Suprapubic skin (tissue), 4 donors: ENCODE results near the gene NDUFS5. TPM values are rescaled to one million over a fixed set of nuclear protein-coding genes. Genes with fewer than 3 reads are reported as not detected.
A peak's percentile ranks its signal among the peaks of the same experiment; 100 is the strongest.

Experiments used
- DNase-seq, 2 donors: peaks; one replicate each; pipeline ENCODE4 v3.0.0-alpha.2; 2019; ENCODE audit warnings: low spot score in 2 of 2
- H3K27ac ChIP-seq: fragments of 200-600 bp; sonication (generic); one replicate; pipeline ENCODE4 v1.5.1; 2019
- H3K27me3 ChIP-seq: fragments of 200-600 bp; sonication (generic); one replicate; pipeline ENCODE4 v1.5.1; 2019
- H3K36me3 ChIP-seq: fragments of 200-600 bp; sonication (generic); one replicate; pipeline ENCODE4 v1.5.1; 2019
- H3K4me1 ChIP-seq: fragments of 200-600 bp; sonication (generic); one replicate; pipeline ENCODE4 v1.5.1; 2019
- H3K4me3 ChIP-seq: fragments of 200-600 bp; sonication (generic); one replicate; pipeline ENCODE4 v1.5.1; 2019; ENCODE audit warnings: mild to moderate bottlenecking
- H3K9me3 ChIP-seq: fragments of 200-600 bp; sonication (generic); one replicate; pipeline ENCODE4 v1.5.1; 2019
- EP300 ChIP-seq: sonication (generic); formaldehyde crosslinking; IDR thresholded peaks from one replicate; pipeline ENCODE4 v1.6.1; 2017; ENCODE audit warnings: antibody characterized with exemption
- POLR2A ChIP-seq, 2 donors: fragments of 450-650 bp; IDR thresholded peaks; one replicate each; pipeline ENCODE4 v1.6.1; 2017; ENCODE audit warnings: antibody characterized with exemption in 2 of 2, mild to moderate bottlenecking in 2 of 2, moderate library complexity in 2 of 2
- POLR2AphosphoS5 ChIP-seq, 3 donors: sonication (generic); formaldehyde crosslinking; IDR thresholded peaks; one replicate each; pipeline ENCODE4 v1.6.1; 2017; ENCODE audit warnings: antibody characterized with exemption in 3 of 3
- WGBS: methylation state at CpG from one replicate; pipeline ENCODE4 v1.1.5; 2018; 5-methylcytosine and 5-hydroxymethylcytosine counted together
- total RNA-seq, 4 donors: library from RNA; depleted of rRNA; stranded (reverse); fragments of >200 nt; gene quantifications; one replicate each; pipeline ENCODE4 v1.1.0, GENCODE V29; 2016
- TF ChIP-seq, protein P1 (sequence below), 2 donors: fragments of 200-600 bp in 1 of 2; fragments of 450-650 bp in 1 of 2; sonication (generic) in 1 of 2; IDR thresholded peaks; one replicate each; pipeline ENCODE4 v1.5.1; 2016 to 2019; ENCODE audit warnings: antibody characterized with exemption in 2 of 2, mild to moderate bottlenecking in 1 of 2, moderate library complexity in 1 of 2

The NDUFS5 gene
- total RNA-seq, 4 donors from 2014 or later, result 314 to 371 (median 352) TPM

DNA sequence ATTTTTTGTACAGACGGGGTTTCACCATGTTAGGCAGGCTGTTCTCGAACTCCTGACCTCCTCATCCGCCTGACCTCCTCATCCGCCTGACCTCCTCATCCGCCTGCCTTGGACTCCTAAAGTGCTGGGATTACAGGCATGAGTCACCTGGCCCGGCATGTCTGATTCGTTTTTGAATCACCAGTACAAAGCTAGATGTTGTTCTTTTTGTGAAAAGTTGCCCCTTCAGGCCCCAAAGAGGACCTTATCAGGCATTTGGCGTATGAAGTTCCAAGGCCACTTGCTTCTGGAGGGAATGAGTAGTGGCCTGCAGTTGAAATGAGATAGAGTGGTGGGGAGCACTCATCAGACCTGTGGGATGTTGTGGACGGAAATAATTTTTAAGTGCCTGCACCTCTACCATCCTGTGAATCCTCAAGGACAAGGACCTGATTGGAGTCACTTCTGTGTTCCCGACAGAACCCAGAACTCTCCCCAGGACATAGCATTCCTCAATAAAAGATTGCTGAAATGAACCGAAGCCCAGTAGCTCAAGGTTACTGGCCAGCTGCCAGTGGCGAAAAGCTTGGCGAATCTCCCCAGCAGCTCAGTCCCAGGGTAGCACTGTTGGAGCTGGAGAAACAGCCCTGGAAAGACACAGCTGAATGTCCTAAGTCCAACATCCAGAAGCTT is 50.1 kb downstream of the NDUFS5 start:
- Histone ChIP-seq H3K27me3 (peaks cover 4% of the 10 kb centered on the region), H3K9me3 (no peaks in the 10 kb centered on the region), H3K4me1 (peaks cover 13% of the 10 kb centered on the region), H3K4me3 (no peak overlapping the region), H3K27ac (no peak overlapping the region), H3K36me3 (no peaks in the 10 kb centered on the region)
- DNase-seq, result peak in 1 of 2 donors; percentile 59
- WGBS, result 67% methylated on average over 11 of the region's 13 CpGs
- TF ChIP-seq EP300, result no peak
- no peak for TF ChIP-seq POLR2A (IDR thresholded peaks at IDR 0.05)
- no peak for TF ChIP-seq POLR2AphosphoS5 (IDR thresholded peaks at IDR 0.05)
- TF ChIP-seq, protein P1, sequence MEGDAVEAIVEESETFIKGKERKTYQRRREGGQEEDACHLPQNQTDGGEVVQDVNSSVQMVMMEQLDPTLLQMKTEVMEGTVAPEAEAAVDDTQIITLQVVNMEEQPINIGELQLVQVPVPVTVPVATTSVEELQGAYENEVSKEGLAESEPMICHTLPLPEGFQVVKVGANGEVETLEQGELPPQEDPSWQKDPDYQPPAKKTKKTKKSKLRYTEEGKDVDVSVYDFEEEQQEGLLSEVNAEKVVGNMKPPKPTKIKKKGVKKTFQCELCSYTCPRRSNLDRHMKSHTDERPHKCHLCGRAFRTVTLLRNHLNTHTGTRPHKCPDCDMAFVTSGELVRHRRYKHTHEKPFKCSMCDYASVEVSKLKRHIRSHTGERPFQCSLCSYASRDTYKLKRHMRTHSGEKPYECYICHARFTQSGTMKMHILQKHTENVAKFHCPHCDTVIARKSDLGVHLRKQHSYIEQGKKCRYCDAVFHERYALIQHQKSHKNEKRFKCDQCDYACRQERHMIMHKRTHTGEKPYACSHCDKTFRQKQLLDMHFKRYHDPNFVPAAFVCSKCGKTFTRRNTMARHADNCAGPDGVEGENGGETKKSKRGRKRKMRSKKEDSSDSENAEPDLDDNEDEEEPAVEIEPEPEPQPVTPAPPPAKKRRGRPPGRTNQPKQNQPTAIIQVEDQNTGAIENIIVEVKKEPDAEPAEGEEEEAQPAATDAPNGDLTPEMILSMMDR (IDR thresholded peaks at IDR 0.05), result no peak

DNA sequence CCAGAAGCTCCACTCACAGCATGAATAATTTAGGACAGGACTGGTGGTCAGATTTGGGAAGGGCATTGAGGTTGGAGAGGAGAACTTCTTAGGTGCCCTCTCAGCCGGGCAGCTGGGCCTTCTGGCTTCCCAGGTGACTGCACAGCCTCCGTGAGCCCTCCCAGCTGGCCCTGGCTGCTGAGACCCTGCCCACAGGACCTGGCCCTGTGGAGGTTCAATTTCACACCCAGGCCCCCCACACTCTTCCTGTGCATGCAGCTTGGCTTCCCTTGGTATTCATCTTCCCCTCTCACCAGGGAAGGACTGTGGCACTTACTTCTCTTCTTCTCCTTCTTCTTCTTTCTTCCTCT is 50.6 kb downstream of the NDUFS5 start:
- peak in 1 of 2 donors; percentile 33 for DNase-seq

DNA sequence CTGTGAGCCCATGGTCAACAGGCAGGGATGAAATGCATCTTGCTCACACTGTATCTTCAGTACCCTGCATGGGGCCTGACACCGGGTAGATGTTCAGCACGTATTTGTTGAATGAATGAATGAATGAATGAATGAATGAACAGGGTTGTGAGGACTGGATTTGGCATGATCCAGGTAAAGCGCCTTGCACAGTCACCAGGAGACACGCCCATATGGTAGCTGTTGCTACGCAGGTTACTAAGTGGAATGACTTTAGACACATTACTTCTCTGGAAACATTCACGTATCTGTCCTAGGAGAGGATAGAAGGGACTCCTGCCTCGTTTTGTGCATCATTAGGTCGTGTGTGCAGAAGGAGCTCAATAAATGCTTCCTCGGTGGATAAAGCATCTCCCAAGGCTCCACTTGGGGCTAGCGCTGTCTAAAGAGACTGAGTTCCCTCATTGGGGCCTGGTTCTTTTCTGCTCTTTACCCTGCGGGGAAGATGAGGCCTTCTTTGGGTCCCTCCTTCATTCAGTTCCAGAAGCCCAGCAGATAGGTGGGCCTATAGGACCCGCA is 54.2 kb downstream of the NDUFS5 start:
- Histone ChIP-seq H3K4me1 (peaks cover 28% of the 10 kb centered on the region), H3K27ac (no peak overlapping the region), H3K36me3 (no peaks in the 10 kb centered on the region), H3K27me3 (peaks cover 10% of the 10 kb centered on the region), H3K4me3 (peak overlapping the region; percentile 76), H3K9me3 (no peaks in the 10 kb centered on the region)
- DNase-seq, result no peak
- TF ChIP-seq POLR2AphosphoS5 (IDR thresholded peaks at IDR 0.05), result no peak
- TF ChIP-seq EP300, result no peak
- TF ChIP-seq, protein P1 (IDR thresholded peaks at IDR 0.05), result no peak
- TF ChIP-seq POLR2A (IDR thresholded peaks at IDR 0.05), result no peak
- WGBS, result 85% methylated on average over 12 of the region's 12 CpGs

More for the DNA sequence above, 50.6 kb downstream of the NDUFS5 start:
- Histone ChIP-seq H3K4me3 (no peak overlapping the region), H3K27me3 (peaks cover 6% of the 10 kb centered on the region), H3K9me3 (no peaks in the 10 kb centered on the region), H3K4me1 (peaks cover 18% of the 10 kb centered on the region), H3K27ac (no peak overlapping the region), H3K36me3 (no peaks in the 10 kb centered on the region)
- WGBS, result 86% methylated on average over 2 of the region's 2 CpGs
- no peak for TF ChIP-seq EP300

DNA sequence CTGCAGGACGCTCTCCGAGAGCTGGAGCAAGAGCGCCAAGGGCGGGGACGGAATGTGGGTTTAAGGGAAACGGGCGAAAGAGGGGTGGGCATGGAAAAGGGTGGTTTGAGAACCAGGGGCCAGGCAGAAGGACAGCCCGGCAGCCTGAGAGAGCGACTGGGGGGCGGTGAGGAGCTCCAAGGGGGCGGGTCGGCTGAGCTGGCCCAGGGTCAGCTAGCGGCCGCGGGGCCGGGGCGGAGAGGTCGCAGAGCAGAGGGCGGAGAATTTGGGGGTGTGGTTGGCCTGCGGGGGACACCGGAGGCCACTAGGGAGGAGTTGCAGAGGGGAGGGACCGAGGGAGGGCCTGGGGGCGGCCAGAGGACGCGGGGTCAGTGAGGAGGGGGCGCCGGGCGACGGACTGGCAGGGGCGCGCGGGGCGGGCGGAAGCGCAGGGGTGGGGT is 54.7 kb downstream of the NDUFS5 start:
- WGBS, result 17% methylated on average over 22 of the region's 35 CpGs
- no peak overlapping the region for H3K27ac ChIP-seq
- TF ChIP-seq EP300 (no peak), POLR2AphosphoS5 (IDR thresholded peaks at IDR 0.05) (no peak), POLR2A (IDR thresholded peaks at IDR 0.05) (no peak)
- TF ChIP-seq, protein P1 (IDR thresholded peaks at IDR 0.05), result no peak
- H3K4me1 ChIP-seq, result peaks cover 28% of the 10 kb centered on the region
- DNase-seq, result no peak
- no peaks in the 10 kb centered on the region for H3K36me3 ChIP-seq
- peak overlapping the region; percentile 76 for H3K4me3 ChIP-seq
- no peaks in the 10 kb centered on the region for H3K9me3 ChIP-seq
- peaks cover 10% of the 10 kb centered on the region for H3K27me3 ChIP-seq

DNA sequence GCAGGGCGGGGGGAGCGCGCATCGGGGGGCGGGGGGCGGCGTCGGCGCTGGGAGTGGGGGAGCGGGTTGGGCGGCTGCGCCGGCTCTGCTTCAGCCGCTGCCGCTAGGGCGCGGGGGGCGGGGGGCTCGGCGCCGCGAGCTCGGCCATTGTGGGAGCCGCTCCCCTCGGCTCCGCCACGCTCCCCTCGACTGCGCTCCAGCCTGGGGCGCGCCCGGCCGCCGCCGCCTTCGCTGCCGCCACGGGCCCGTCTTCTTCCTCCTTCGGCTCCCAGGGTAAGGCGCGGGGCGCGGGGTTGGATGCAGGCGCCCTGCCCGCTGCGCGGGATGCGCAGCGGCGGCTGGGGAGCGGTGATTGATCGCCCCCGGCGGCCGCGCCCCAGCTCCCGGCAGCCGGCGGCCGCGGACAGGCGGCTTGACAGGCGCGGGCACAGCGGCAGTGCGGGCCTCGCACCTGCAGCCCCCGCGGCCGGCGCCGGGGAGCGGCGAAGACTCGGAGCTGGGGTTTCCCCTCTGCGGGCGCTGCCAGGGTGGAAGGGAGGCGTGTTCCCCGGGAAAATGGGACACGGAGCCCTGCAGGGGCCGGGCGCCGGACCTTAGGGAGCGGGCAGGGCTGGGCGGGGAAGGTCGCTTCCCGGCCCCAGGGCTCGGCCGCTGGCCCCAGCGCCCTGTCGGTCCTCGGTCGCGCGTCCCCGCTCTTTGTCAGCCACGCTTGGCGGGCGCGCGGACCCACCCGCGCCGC is 55.3 kb downstream of the NDUFS5 start:
- TF ChIP-seq POLR2A (IDR thresholded peaks at IDR 0.05), result no peak
- TF ChIP-seq, protein P1 (IDR thresholded peaks at IDR 0.05), result no peak
- no peak for TF ChIP-seq EP300
- TF ChIP-seq POLR2AphosphoS5 (IDR thresholded peaks at IDR 0.05), result no peak
- Histone ChIP-seq H3K9me3 (no peaks in the 10 kb centered on the region), H3K27ac (no peak overlapping the region), H3K4me1 (peaks cover 28% of the 10 kb centered on the region), H3K36me3 (no peaks in the 10 kb centered on the region), H3K4me3 (peak overlapping the region; percentile 76), H3K27me3 (peaks cover 10% of the 10 kb centered on the region)
- no peak for DNase-seq
- 0% methylated on average over 7 of the region's 105 CpGs for WGBS
